ENCODE results near the gene BANF2. TPM values are rescaled to one million over a fixed set of nuclear protein-coding genes. Genes with fewer than 3 reads are reported as not detected.

The BANF2 gene
- total and polyA plus RNA-seq, 5 experiments from 2014 or later: not detected

DNA sequence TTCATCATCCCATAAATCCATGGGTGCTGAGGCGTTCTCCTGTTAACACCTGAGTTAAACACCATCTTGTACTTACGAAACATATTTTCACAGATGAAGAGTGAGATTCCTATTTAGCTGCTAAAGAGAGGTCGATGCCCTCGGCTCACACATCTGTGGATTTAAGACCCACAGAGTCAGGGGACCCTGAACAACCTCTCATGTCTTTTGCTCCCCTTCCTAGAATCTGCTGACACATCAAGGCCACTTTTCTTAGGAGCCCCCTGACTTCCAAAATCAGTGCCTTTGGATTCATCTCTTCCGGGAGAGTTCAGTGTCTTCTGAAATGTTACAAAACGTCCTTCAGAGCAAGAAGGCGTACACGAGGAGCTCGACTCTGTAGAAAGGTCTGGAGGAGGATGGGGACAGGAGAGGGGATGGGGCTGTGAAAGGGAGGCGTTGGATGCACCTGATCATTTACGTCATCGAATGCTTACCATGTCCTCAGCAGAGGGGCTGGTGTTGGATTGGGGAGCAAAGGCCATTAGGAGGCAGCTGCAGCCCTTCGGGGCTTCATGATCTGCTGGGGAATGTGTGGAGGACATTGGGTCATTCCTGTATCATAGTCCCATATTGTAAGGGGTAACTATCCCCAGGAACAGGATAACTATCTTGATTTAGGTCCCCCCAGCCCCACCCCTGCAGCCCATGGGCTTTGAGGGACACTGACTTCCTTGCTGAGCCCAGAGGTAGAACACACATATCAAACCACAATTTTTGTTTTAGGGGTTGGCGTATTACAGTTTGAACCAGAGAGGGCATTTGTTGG is 22.9 kb downstream of the BANF2 start:
- H3K4me3 Mint-ChIP-seq: no peak overlapping the region
- no peak for DNase-seq
- H3K27ac Mint-ChIP-seq: no peak overlapping the region
- H3K36me3 Mint-ChIP-seq: no peaks in the 10 kb centered on the region
- POLR2A ChIA-PET: no interaction called here
- ATAC-seq: no peak
- peaks cover 6 to 28% (median 14%) of the 10 kb centered on the region in 5 donors for H3K27me3 Mint-ChIP-seq
- H3K9me3 Mint-ChIP-seq: no peaks in the 10 kb centered on the region
- H3K4me1 Mint-ChIP-seq: peaks cover 0 to 1% (median 0%) of the 10 kb centered on the region in 4 donors

DNA sequence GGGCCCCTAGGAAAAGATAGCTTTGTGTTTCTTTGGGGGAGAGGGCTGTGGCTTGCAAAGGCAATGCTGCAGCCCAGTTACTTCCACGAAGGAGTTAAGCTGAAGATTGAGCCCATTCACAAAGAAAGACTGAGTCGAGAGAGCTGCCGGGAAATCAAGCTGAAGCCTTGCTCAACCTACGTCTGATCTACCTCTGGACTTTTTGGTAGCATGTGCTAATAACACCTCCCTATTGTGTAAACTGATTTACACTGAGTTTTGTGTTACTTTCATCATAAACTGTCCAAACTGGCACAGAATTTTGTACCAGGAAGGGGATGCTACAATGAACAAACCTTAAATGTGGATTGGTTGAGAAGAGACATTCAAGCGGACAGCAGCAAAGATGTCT is 23.5 kb downstream of the BANF2 start:
- Mint-ChIP-seq H3K4me3 (no peak overlapping the region), H3K36me3 (no peaks in the 10 kb centered on the region), H3K9me3 (no peaks in the 10 kb centered on the region), H3K27me3 (peaks cover 6 to 33% (median 17%) of the 10 kb centered on the region in 5 donors), H3K27ac (no peak overlapping the region), H3K4me1 (peaks cover 0 to 1% (median 0%) of the 10 kb centered on the region in 4 donors)
- POLR2A ChIA-PET: no interaction called here
- ATAC-seq: no peak
- no peak for DNase-seq

DNA sequence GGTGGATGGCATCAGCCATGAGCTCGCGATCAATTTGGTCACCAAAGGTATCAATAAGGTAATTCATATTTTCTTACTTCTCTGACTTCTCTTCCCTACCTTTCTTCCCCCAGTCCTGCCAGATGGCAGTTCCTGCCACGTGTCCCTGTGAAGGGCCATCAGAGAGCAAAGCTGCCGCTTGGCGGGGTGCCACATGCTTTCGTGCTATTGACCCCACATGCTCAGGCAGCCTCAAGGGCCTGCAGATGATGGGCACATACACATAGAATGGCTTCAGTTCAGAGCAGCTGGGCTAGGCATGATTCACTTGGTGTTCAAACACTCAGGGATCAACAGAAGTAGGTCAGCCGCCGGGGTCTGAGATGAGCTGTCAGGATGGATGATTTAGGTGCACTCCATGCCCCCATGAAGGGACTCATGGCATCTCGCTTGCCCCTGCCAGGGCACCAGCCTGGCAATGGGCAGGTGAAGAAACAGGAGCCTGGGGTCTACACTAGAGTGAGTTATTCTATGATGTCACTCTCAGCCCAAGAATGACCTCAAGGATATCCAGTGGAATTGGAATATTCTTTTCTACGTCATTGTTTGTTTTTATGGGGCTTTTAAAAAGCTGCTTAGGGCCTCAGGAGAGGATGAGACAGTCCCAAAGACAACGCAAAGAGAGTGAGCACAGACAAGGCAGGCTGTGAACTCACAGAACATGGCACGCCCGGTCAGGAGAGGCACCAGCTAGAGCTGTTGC is 25.5 kb downstream of the BANF2 start:
- POLR2A ChIA-PET: no interaction called here
- no peak for ATAC-seq
- no peak for DNase-seq
- H3K9me3 Mint-ChIP-seq: no peaks in the 10 kb centered on the region
- no peaks in the 10 kb centered on the region for H3K36me3 Mint-ChIP-seq
- H3K4me3 Mint-ChIP-seq: no peak overlapping the region
- H3K27ac Mint-ChIP-seq: peak overlapping the region in 1 of 10 donors; percentile 12
- peaks cover 0 to 1% (median 0%) of the 10 kb centered on the region in 4 donors for H3K4me1 Mint-ChIP-seq
- H3K27me3 Mint-ChIP-seq: peaks cover 6 to 53% (median 22%) of the 10 kb centered on the region in 5 donors

DNA sequence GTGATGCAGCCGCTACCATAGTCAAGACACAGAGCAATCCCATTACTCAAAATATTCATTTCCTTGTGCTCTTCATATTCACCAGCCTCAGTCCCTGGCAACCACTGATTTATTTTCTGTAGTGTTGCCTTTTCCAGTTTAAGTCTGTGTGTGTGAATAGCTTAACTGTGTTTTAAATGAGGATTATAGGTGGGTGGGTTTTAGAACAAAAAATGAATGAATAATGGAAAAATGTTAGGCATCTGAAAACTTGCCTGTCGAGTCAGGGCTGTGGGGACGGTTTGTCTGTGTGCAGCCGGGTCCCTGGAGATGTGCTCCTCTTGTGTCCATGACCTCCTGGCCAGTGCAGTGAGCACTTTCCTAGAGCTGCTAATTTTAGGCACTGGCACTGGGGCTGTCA is 27.1 kb downstream of the BANF2 start:
- no peaks in the 10 kb centered on the region for H3K9me3 Mint-ChIP-seq
- ATAC-seq (no peak), DNase-seq (no peak)
- H3K4me1 Mint-ChIP-seq: peaks cover 0 to 1% (median 0%) of the 10 kb centered on the region in 4 donors
- POLR2A ChIA-PET: no interaction called here
- no peaks in the 10 kb centered on the region for H3K36me3 Mint-ChIP-seq
- H3K27ac Mint-ChIP-seq: no peak overlapping the region
- H3K27me3 Mint-ChIP-seq: peaks cover 6 to 58% (median 26%) of the 10 kb centered on the region in 5 donors
- no peak overlapping the region for H3K4me3 Mint-ChIP-seq

DNA sequence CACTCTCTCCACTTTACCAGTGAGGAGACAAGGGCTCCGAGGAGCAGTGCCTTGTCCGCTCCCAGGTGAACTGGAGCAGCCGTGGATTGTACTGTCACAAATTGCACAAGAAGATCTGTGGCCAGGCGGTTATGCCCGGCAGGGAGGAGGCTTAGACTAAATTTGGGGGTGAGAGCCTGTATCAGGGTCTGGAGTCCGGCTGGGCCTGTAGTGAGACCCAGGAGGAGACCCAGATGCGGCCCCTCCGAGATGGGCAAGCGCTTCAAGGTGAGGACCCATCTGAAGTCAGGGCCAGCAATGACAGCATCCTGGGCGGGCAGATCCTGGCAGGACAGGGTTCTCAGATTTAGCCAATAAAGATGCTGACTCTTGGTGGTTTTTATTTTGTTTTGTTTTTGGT is 27.6 kb downstream of the BANF2 start:
- H3K4me3 Mint-ChIP-seq: no peak overlapping the region
- no peaks in the 10 kb centered on the region for H3K9me3 Mint-ChIP-seq
- H3K27ac Mint-ChIP-seq: no peak overlapping the region
- ATAC-seq (no peak), DNase-seq (no peak)
- POLR2A ChIA-PET: no interaction called here
- H3K4me1 Mint-ChIP-seq: peaks cover 0 to 1% (median 0%) of the 10 kb centered on the region in 4 donors
- peaks cover 6 to 54% (median 26%) of the 10 kb centered on the region in 5 donors for H3K27me3 Mint-ChIP-seq
- no peaks in the 10 kb centered on the region for H3K36me3 Mint-ChIP-seq

DNA sequence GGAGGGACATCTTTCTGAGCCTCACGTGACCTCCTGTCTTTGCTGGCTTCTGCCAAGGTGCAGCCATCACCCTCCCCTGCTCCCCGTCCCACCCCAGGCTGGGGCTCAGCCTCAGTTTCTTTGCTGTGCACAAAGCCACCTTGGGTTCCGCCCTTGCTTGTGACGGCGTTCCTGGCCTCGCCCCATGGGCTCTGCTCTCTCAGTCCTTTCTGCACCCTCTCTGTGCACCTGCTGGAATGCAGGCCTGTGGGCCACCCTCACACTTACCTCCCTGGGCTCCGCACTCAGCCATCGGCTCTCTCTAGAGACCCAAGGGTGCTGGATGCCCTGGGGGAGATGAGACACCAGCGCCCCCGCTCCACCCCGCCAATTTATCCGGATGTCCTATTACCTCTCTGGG is 28.3 kb downstream of the BANF2 start:
- POLR2A ChIA-PET: no interaction called here
- Mint-ChIP-seq H3K4me1 (peaks cover 0 to 1% (median 0%) of the 10 kb centered on the region in 4 donors), H3K27ac (no peak overlapping the region), H3K9me3 (no peaks in the 10 kb centered on the region), H3K27me3 (peaks cover 6 to 47% (median 20%) of the 10 kb centered on the region in 5 donors), H3K36me3 (no peaks in the 10 kb centered on the region), H3K4me3 (no peak overlapping the region)
- no peak for DNase-seq
- no peak for ATAC-seq

DNA sequence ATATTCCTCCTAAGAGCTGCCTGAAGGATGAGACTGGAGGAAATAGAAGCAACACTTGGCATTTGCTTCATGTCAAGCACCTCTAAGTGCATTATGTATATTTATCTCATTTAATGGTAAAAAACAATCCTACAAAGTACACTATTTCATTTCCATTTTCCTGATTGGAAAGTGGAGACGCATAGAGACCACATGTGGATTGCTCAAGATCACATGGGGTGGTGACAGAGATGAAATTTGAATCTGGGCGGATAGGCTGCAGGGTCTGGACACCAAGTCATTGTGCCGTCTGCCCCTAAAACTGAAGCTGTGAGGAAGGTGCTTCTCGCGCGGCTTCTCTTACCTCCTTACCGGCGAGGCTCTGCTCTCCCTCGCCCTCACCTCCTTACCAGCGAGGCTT is 30.3 kb downstream of the BANF2 start:
- H3K9me3 Mint-ChIP-seq: no peaks in the 10 kb centered on the region
- H3K27ac Mint-ChIP-seq: no peak overlapping the region
- ATAC-seq: no peak
- no peak for DNase-seq
- POLR2A ChIA-PET: no interaction called here
- H3K4me1 Mint-ChIP-seq: no peaks in the 10 kb centered on the region
- no peak overlapping the region for H3K4me3 Mint-ChIP-seq
- no peaks in the 10 kb centered on the region for H3K36me3 Mint-ChIP-seq
- peaks cover 2 to 35% (median 15%) of the 10 kb centered on the region in 5 donors for H3K27me3 Mint-ChIP-seq

DNA sequence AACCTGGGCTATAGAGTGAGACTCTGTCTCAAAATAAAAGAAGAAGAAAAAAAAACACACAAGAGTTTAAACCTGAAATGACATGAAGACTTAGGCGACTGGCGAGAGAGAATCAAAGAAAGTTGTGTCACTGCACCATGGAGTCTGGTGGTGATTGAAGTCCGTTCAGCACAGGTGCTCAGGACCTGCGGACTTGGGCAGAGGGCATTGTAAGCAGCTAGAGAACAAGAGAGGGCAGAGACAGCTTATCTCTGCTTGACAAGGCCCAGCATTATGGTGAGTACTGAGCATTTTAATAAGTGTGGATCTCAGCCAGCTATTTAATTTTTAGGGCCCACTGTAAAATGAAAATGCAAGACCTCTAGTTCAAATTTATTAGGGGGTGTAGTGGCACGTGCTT is 31.5 kb downstream of the BANF2 start:
- no peak for DNase-seq
- Mint-ChIP-seq H3K27ac (no peak overlapping the region), H3K4me1 (no peaks in the 10 kb centered on the region), H3K36me3 (no peaks in the 10 kb centered on the region), H3K4me3 (no peak overlapping the region), H3K9me3 (peaks cover 0 to 6% (median 2%) of the 10 kb centered on the region in 9 donors), H3K27me3 (peaks cover 2 to 35% (median 15%) of the 10 kb centered on the region in 5 donors)
- no peak for ATAC-seq
- POLR2A ChIA-PET: no interaction called here

DNA sequence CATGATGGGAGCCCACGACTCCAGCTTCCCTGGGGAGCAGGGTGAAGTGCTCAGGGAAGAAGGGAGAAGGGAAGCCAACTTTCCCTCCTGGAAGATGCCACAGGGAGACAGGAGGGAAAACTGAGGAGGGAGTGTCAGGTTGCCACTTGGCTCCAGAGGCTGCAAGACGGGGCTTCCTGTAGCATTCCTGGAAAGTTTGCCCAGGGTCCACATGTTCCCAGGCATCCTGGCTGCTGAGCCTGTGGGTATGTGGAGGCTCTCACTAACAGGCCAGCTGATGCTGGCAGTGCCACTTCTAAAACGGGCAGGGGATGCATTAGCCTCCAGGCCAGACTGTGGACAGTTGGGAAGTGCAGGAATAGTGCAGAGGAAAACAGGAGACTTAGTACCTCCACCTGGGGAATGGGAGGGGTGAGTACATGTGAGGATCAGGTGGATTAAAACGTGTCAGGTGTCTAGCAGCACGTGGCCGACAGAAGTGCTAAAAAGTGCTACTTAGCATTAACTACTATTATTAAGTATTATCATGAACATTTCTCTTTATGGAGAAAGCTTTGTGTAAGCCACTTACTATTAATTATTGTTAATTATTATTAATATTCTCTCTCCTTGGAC is 33.2 kb downstream of the BANF2 start:
- no peaks in the 10 kb centered on the region for H3K36me3 Mint-ChIP-seq
- no peak for ATAC-seq
- peaks cover 0 to 11% (median 4%) of the 10 kb centered on the region in 9 donors for H3K9me3 Mint-ChIP-seq
- DNase-seq: no peak
- H3K4me3 Mint-ChIP-seq: no peak overlapping the region
- H3K4me1 Mint-ChIP-seq: no peaks in the 10 kb centered on the region
- no peak overlapping the region for H3K27ac Mint-ChIP-seq
- POLR2A ChIA-PET: no interaction called here
- peaks cover 0 to 33% (median 15%) of the 10 kb centered on the region in 5 donors for H3K27me3 Mint-ChIP-seq

DNA sequence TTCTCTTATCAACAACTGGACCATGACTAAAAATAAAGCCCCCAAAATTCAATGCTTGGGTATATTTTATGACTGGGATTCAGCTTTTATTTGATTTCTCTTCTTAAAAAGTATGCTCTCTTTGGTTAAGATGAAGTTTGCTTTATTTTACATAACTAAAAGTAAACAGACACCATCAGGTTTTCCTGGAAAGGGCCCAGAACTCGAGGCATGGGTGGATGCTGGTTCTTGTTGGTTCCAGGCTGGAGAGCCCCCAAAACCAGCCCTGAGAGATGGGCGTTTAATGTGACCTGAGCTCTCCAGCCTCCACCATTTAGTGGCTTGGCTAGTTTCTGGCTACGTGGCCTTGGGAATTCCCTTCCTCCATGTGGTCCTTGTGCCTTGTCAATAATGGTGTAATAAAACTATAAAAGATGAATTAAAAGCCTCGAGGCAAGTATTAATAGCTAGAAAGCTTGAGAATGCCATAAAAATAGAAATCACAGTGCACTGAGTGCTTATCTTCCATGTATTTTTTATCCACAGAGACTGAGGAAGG is 34.1 kb downstream of the BANF2 start:
- H3K4me3 Mint-ChIP-seq: no peak overlapping the region
- H3K36me3 Mint-ChIP-seq: no peaks in the 10 kb centered on the region
- H3K27ac Mint-ChIP-seq: no peak overlapping the region
- peaks cover 0 to 24% (median 9%) of the 10 kb centered on the region in 5 donors for H3K27me3 Mint-ChIP-seq
- POLR2A ChIA-PET: no interaction called here
- no peaks in the 10 kb centered on the region for H3K4me1 Mint-ChIP-seq
- peaks cover 0 to 11% (median 4%) of the 10 kb centered on the region in 9 donors for H3K9me3 Mint-ChIP-seq
- ATAC-seq (no peak), DNase-seq (no peak)

DNA sequence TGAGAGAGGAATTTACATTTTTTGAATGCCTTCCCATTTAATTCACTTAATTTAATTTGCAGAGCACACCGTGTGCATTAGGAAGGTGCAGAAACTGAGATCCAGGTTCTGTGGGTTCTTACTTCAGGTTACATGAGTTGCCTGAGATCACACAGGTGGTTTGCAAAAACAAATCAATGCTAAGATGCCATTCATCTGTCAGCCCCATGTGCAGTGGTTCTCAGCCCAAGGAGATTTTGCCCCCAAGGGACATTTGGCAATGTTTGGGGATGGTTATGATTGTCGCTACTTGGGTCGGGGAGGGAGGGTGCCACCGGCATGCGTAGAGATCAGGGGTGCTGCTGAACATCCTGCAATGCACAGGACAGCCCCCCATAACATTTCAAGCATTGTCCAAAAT is 34.6 kb downstream of the BANF2 start:
- POLR2A ChIA-PET: no interaction called here
- Mint-ChIP-seq H3K36me3 (no peaks in the 10 kb centered on the region), H3K27ac (no peak overlapping the region), H3K27me3 (peaks cover 0 to 19% (median 9%) of the 10 kb centered on the region in 5 donors), H3K4me1 (no peaks in the 10 kb centered on the region), H3K4me3 (no peak overlapping the region), H3K9me3 (peaks cover 0 to 14% (median 4%) of the 10 kb centered on the region in 9 donors)
- no peak for ATAC-seq
- no peak for DNase-seq

DNA sequence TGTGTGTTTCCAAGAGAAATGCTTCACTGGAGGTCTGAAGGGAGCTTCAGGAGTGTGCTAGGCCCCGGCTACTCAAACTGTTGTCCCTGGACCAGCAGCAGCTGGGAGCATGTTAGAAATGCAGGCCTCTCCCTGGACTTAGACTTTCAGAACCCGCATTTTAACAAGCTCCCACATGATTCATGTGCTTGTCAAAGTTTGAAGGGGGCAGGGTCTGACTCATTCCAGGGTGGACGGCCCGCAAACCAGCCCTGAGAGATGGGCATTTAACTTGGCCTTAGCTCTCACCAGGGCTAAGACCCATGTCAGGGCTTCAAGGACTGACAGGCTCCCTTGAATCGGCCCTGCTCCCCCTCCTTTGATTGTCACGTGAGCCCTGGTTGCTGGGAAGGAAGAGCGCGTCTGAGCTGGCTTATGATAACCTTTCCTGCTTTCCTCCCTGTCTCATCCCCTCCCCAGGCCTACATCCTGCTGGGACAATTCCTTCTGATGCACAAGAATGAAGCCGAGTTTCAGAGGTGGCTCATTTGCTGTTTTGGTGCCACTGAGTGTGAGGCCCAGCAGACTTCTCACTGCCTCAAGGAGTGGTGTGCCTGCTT is 35.5 kb downstream of the BANF2 start:
- peaks cover 0 to 17% (median 4%) of the 10 kb centered on the region in 9 donors for H3K9me3 Mint-ChIP-seq
- no peak overlapping the region for H3K4me3 Mint-ChIP-seq
- H3K36me3 Mint-ChIP-seq: no peaks in the 10 kb centered on the region
- H3K4me1 Mint-ChIP-seq: no peaks in the 10 kb centered on the region
- H3K27me3 Mint-ChIP-seq: peaks cover 0 to 10% (median 5%) of the 10 kb centered on the region in 5 donors
- H3K27ac Mint-ChIP-seq: no peak overlapping the region
- DNase-seq: no peak
- POLR2A ChIA-PET: no interaction called here
- no peak for ATAC-seq
